ENCODE results near the gene FOXN3. TPM values are rescaled to one million over a fixed set of nuclear protein-coding genes. Genes with fewer than 3 reads are reported as not detected.

The FOXN3 gene
- total RNA-seq, 4 donors from 2014 or later = 129 to 213 (median 163) TPM

DNA sequence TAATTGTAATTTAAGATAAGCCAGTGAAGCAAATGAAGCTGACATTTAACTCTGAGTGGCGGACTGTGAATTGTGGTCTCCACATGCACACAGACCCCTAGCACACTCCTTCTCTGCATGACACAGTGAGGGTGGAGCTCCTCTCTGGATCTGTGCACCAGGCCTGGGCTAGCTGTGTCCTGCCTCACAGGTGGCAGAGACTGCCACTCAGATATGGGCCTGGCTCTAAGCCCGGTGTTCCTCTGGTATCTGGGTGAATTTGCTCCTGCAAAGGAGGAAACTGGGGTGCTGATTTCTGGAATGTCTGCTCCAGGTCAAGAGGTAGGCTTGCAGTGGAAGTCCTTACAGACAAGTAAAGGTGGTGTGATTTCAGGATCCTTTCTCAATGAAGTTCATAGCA, 282.4 kb downstream of the FOXN3 start:
- no peak for TF ChIP-seq POLR2A (IDR thresholded peaks at IDR 0.05)
- TF ChIP-seq, protein P1, sequence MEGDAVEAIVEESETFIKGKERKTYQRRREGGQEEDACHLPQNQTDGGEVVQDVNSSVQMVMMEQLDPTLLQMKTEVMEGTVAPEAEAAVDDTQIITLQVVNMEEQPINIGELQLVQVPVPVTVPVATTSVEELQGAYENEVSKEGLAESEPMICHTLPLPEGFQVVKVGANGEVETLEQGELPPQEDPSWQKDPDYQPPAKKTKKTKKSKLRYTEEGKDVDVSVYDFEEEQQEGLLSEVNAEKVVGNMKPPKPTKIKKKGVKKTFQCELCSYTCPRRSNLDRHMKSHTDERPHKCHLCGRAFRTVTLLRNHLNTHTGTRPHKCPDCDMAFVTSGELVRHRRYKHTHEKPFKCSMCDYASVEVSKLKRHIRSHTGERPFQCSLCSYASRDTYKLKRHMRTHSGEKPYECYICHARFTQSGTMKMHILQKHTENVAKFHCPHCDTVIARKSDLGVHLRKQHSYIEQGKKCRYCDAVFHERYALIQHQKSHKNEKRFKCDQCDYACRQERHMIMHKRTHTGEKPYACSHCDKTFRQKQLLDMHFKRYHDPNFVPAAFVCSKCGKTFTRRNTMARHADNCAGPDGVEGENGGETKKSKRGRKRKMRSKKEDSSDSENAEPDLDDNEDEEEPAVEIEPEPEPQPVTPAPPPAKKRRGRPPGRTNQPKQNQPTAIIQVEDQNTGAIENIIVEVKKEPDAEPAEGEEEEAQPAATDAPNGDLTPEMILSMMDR (IDR thresholded peaks at IDR 0.05) = no peak
- Histone ChIP-seq H3K36me3 (no peaks in the 10 kb centered on the region), H3K9me3 (peaks cover 0 to 5% (median 0%) of the 10 kb centered on the region in 4 donors), H3K27me3 (no peaks in the 10 kb centered on the region), H3K4me1 (no peaks in the 10 kb centered on the region), H3K27ac (no peak overlapping the region), H3K4me3 (no peak overlapping the region)
- DNase-seq = no peak

DNA sequence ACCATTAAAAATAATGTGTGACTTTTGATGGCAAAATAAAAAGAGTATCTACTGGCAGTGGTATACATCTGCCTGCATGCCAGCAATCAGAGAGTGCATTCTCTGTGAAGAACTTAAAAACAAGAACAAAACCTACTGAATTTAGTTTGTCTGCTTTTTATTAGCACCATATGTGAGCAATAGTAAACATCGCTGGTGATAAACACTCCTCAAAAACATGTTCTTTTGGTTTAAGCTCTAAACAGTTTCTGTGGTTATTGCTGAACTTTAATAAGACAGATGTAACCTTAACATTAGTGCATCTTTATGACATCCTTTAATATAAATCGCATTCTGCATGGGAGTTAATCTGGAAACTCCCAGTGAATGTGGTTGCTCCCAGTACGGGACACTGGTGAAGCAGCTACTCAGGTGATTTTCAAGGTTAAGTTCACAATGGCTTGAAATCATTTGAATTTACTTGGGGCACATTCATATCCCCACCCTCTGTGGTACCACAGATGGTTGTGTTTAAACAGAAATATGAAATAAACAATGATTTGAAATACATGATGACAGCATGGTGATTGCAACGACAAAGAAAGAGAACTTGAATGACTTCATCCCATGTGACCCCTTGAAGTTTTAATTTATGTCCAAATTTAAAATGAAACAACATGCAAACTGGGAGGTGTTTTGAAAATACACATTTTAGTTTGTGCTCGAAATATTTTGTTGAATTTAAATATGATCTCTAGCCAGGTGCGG, 285.9 kb downstream of the FOXN3 start:
- TF ChIP-seq, protein P1 (IDR thresholded peaks at IDR 0.05) = no peak
- no peak for TF ChIP-seq POLR2A (IDR thresholded peaks at IDR 0.05)
- no peak overlapping the region for H3K27ac ChIP-seq
- H3K9me3 ChIP-seq = no peaks in the 10 kb centered on the region

DNA sequence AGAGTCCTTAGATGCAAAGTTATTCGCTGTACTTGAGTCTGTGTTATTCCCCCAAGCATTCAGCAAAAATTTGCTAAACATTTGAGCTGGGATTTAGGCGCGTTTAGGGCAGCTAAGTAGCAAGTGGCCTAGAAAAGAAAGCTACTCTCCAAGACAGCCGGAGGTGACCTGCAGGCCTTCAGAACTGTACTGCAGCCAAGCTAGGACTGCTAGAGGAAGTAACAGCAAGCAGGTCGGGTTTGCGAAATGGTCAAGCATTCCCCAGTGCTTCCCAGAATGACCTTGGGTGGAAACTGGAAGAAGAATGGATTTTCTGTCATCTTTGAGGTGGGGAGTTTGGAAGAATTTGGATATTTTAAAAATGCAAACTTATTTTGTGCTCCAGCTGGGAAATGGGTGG, 287.5 kb downstream of the FOXN3 start:
- no peak for DNase-seq
- no peaks in the 10 kb centered on the region for H3K4me1 ChIP-seq
- no peak overlapping the region for H3K27ac ChIP-seq
- TF ChIP-seq, protein P1 (IDR thresholded peaks at IDR 0.05) = no peak
- no peak for TF ChIP-seq POLR2A (IDR thresholded peaks at IDR 0.05)
- no peaks in the 10 kb centered on the region for H3K36me3 ChIP-seq
- H3K9me3 ChIP-seq = no peaks in the 10 kb centered on the region
- H3K4me3 ChIP-seq = no peak overlapping the region
- H3K27me3 ChIP-seq = no peaks in the 10 kb centered on the region

More for the DNA sequence above, 285.9 kb downstream of the FOXN3 start:
- Histone ChIP-seq H3K27me3 (no peaks in the 10 kb centered on the region), H3K4me1 (no peaks in the 10 kb centered on the region), H3K36me3 (no peaks in the 10 kb centered on the region), H3K4me3 (no peak overlapping the region)
- no peak for DNase-seq

DNA sequence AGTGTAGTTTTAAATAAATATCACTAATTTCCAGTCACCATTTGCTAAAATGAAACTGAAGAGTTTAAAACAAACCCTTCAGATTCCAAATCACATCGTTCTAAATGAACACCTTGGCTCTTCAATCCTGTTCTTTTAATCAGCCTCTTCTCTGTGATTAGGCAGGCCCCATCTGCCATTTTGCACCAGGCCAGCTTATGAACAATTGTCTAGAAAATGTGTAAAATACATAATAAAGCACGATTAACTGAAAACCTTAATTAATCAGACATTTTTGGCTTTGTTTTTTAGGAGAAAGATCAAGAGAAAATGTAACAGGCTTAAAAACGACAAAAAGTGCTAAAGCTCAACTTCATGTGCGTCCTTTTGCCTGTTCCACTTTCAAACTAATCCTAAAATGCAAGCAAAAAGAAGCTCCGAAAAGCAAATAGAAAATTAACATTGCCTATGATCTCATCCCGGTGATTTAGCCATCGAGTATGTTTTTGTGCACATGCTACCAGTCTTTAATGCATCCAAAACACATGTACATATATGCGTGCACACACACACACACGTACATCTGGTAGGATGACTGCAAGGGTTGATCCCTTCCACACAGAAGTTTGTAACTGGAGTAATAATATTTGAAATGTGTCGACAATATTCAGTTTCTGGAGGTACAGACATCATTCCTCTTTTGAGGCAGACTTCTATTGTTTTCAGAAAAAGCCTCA, 288.6 kb downstream of the FOXN3 start:
- H3K27me3 ChIP-seq = no peaks in the 10 kb centered on the region
- H3K36me3 ChIP-seq = no peaks in the 10 kb centered on the region
- H3K4me1 ChIP-seq = no peaks in the 10 kb centered on the region
- no peak for DNase-seq
- no peaks in the 10 kb centered on the region for H3K9me3 ChIP-seq
- no peak overlapping the region for H3K4me3 ChIP-seq
- TF ChIP-seq, protein P1 (IDR thresholded peaks at IDR 0.05) = no peak
- TF ChIP-seq POLR2A (IDR thresholded peaks at IDR 0.05) = no peak
- H3K27ac ChIP-seq = no peak overlapping the region

DNA sequence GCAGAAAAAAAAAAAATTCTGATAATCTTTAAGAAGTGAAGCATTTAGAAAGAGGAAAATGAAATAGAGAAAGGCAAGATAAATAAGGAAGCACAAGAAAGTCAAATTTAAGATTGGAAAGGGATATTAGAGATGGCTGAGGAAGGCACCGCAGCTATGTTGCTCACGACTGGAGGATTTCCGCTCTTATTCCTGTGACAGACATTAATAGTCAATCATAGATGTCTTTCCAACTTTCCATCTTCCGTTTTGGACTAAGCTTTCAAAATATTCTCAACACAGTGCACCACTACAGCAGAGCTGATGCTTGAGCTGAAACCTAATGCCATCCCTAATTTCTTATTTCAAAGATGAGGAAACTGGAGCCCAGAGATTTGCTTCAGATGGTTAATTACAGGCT, 290.6 kb downstream of the FOXN3 start:
- H3K9me3 ChIP-seq = no peaks in the 10 kb centered on the region
- no peaks in the 10 kb centered on the region for H3K4me1 ChIP-seq
- H3K27me3 ChIP-seq = no peaks in the 10 kb centered on the region
- no peak overlapping the region for H3K27ac ChIP-seq
- DNase-seq = no peak
- H3K4me3 ChIP-seq = no peak overlapping the region
- TF ChIP-seq POLR2A (IDR thresholded peaks at IDR 0.05) = no peak
- TF ChIP-seq, protein P1 (IDR thresholded peaks at IDR 0.05) = no peak
- H3K36me3 ChIP-seq = no peaks in the 10 kb centered on the region
